SK-N-SH (cell line): Measurements from ENCODE around the gene COL9A3.

ENCODE experiments used
- EZH2phosphoT487 ChIP-seq: fragments of 200-600 bp; sonication (generic); IDR thresholded peaks from 2 replicates; pipeline ENCODE4 v1.6.1; 2017; ENCODE audit warnings: low read depth, mixed run types, mild to moderate bottlenecking, antibody characterized with exemption, moderate library complexity, borderline replicate concordance
- RAD21 ChIP-seq: IDR thresholded peaks from 2 replicates; pipeline ENCODE4 v1.6.1; 2012; ENCODE audit warnings: mild to moderate bottlenecking, low read length
- REST ChIP-seq: IDR thresholded peaks from 2 replicates; pipeline ENCODE4 v1.6.1; 2012; ENCODE audit warnings: mild to moderate bottlenecking, low read depth, low read length, moderate library complexity
- TCF12 ChIP-seq: IDR thresholded peaks from 2 replicates; pipeline ENCODE4 v1.4.0; 2012
- USF1 ChIP-seq: IDR thresholded peaks from 2 replicates; pipeline ENCODE4 v1.4.0; 2012; ENCODE audit warnings: low read depth, borderline replicate concordance
- TF ChIP-seq, protein P1 (sequence below): IDR thresholded peaks from 2 replicates; pipeline ENCODE4; 2012
- TF ChIP-seq, protein P2 (sequence below): fragments of 150-350 bp; IDR thresholded peaks from 2 replicates; pipeline ENCODE4 v1.6.1; 2017; ENCODE audit warnings: antibody characterized with exemption, low read length, low read depth, borderline replicate concordance
- TF ChIP-seq, protein P3 (sequence below): IDR thresholded peaks from 2 replicates; pipeline ENCODE4 v1.4.0; 2012; ENCODE audit warnings: low read depth

- TF ChIP-seq USF1 (no peak), RAD21 (no peak), EZH2phosphoT487 (no peak), REST (no peak), TCF12 (no peak)
- TF ChIP-seq, protein P1, sequence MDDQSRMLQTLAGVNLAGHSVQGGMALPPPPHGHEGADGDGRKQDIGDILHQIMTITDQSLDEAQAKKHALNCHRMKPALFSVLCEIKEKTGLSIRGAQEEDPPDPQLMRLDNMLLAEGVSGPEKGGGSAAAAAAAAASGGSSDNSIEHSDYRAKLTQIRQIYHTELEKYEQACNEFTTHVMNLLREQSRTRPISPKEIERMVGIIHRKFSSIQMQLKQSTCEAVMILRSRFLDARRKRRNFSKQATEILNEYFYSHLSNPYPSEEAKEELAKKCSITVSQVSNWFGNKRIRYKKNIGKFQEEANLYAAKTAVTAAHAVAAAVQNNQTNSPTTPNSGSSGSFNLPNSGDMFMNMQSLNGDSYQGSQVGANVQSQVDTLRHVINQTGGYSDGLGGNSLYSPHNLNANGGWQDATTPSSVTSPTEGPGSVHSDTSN, result no peak
- TF ChIP-seq, protein P2, sequence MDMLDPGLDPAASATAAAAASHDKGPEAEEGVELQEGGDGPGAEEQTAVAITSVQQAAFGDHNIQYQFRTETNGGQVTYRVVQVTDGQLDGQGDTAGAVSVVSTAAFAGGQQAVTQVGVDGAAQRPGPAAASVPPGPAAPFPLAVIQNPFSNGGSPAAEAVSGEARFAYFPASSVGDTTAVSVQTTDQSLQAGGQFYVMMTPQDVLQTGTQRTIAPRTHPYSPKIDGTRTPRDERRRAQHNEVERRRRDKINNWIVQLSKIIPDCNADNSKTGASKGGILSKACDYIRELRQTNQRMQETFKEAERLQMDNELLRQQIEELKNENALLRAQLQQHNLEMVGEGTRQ, result no peak
- TF ChIP-seq, protein P3, sequence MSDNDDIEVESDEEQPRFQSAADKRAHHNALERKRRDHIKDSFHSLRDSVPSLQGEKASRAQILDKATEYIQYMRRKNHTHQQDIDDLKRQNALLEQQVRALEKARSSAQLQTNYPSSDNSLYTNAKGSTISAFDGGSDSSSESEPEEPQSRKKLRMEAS, result no peak
Measured at GRCh38 chr20:62837790-62838127, 20.9 kb downstream of the COL9A3 start.
